H1 (cell line): ENCODE data around the gene ZNF648. TPM values are rescaled to one million over a fixed set of nuclear protein-coding genes. Genes with fewer than 3 reads are reported as not detected.

Source experiments
- CBX5 ChIP-seq: fragments of 300-800, 300-1000 bp; sonication (generic); IDR thresholded peaks from 2 replicates; pipeline ENCODE4 v1.7.1; 2016; ENCODE audit warnings: antibody characterized with exemption, low read length, low read depth
- CBX8 ChIP-seq: fragments of 300-800, 300-1000 bp; sonication (generic); IDR thresholded peaks from 2 replicates; pipeline ENCODE4 v1.7.1; 2016; ENCODE audit warnings: low read depth, low read length, borderline replicate concordance
- EGR1 ChIP-seq: IDR thresholded peaks from 2 replicates; pipeline ENCODE4 v1.6.1; 2011; ENCODE audit warnings: low read depth, low read length, borderline replicate concordance
- FOSL1 ChIP-seq: IDR thresholded peaks from 2 replicates; pipeline ENCODE4 v1.6.1; 2011; ENCODE audit warnings: mild to moderate bottlenecking, low read depth, low read length, moderate library complexity; ENCODE audit not compliant: insufficient read depth
- GABPA ChIP-seq: IDR thresholded peaks from 2 replicates; pipeline ENCODE4 v1.6.1; 2011; ENCODE audit warnings: mild to moderate bottlenecking, low read length, moderate library complexity, borderline replicate concordance; ENCODE audit not compliant: insufficient read depth
- HDAC2 ChIP-seq, 2 experiments: fragments of 300-600 bp in 1 of 2; sonication (generic) in 1 of 2; IDR thresholded peaks; 2 replicates each; pipeline ENCODE4 v1.6.1; 2011 to 2012; ENCODE audit warnings: low read depth in 2 of 2, low read length in 2 of 2, mild to moderate bottlenecking in 2 of 2, moderate library complexity in 2 of 2, borderline replicate concordance in 1 of 2, inconsistent platforms in 1 of 2
- JUND ChIP-seq: IDR thresholded peaks from 2 replicates; pipeline ENCODE4 v1.6.1; 2011; ENCODE audit warnings: mild to moderate bottlenecking, improper control_type of control experiment, low read length
- NANOG ChIP-seq: IDR thresholded peaks from 2 replicates; pipeline ENCODE4 v1.6.1; 2011; ENCODE audit warnings: low read length, low read depth, mild to moderate bottlenecking, inconsistent platforms; ENCODE audit not compliant: insufficient read depth, poor library complexity, severe bottlenecking
- PHF8 ChIP-seq: fragments of 200-600 bp; sonication (generic); conservative IDR thresholded peaks from 2 replicates; pipeline ENCODE4 v1.7.1; 2012; ENCODE audit warnings: low read depth, mild to moderate bottlenecking, inconsistent platforms, low read length, moderate library complexity
- POLR2A ChIP-seq, 2 experiments: IDR thresholded peaks; 1 replicate in 1 of 2; 2 replicates in 1 of 2; pipeline ENCODE4 v1.6.1; 2011; ENCODE audit warnings: low read depth in 2 of 2, low read length in 2 of 2, mild to moderate bottlenecking in 2 of 2; ENCODE audit errors: control extremely low read depth in 1 of 2
- RBBP5 ChIP-seq: IDR thresholded peaks from 2 replicates; pipeline ENCODE4 v1.7.1; 2012; ENCODE audit warnings: low read depth, mild to moderate bottlenecking, inconsistent platforms, low read length, moderate library complexity, borderline replicate concordance
- RNF2 ChIP-seq: fragments of 200-900, 300-1000 bp; sonication (generic); IDR thresholded peaks from 2 replicates; pipeline ENCODE4 v1.7.1; 2016; ENCODE audit warnings: borderline replicate concordance, low read depth, mild to moderate bottlenecking, antibody characterized with exemption, low read length; ENCODE audit not compliant: poor library complexity, severe bottlenecking; ENCODE audit errors: missing control alignments
- SAP30 ChIP-seq: fragments of 300-600 bp; sonication (generic); IDR thresholded peaks from 2 replicates; pipeline ENCODE4 v1.7.1; 2012; ENCODE audit warnings: low read length, moderate library complexity, mild to moderate bottlenecking, inconsistent platforms; ENCODE audit not compliant: insufficient read depth, insufficient replicate concordance
- SUZ12 ChIP-seq: fragments of 200-600 bp; sonication (generic); IDR thresholded peaks from 2 replicates; pipeline ENCODE4 v1.6.1; 2012; ENCODE audit warnings: mild to moderate bottlenecking, inconsistent platforms, low read length, moderate library complexity, mixed read lengths
- TAF7 ChIP-seq: optimal IDR thresholded peaks from 2 replicates; pipeline ENCODE3; 2011; ENCODE audit warnings: low read depth, mild to moderate bottlenecking, inconsistent platforms, low read length, moderate library complexity, borderline replicate concordance
- TBP ChIP-seq: IDR thresholded peaks from 2 replicates; pipeline ENCODE4 v1.6.1; 2011; ENCODE audit warnings: low read depth, low read length, improper control_type of control experiment
- polyA plus RNA-seq, 7 experiments: library from polyadenylated mRNA; depleted of rRNA in 3 of 7; stranded (reverse) in 5 of 7; unstranded in 2 of 7; fragments of >200 nt in 5 of 7; fragments of 200-250 nt in 2 of 7; gene quantifications; 1 replicate in 5 of 7; 2 replicates in 1 of 7; 4 replicates in 1 of 7; pipeline versions ENCODE4 v1.2.1 to v1.2.3, GENCODE V29; 2011 to 2013; ENCODE audit warnings: missing spikeins in 2 of 7, mixed read lengths in 2 of 7
- total RNA-seq: library from RNA; stranded (reverse); fragmentation: NEBNext Ultra II Directional; extraction: Animal tissue kit (Norgen Biotek cat#: 25700); gene quantifications from 2 replicates; pipeline ENCODE4 v1.2.1, GENCODE V29; 2021
- TF ChIP-seq, protein P1 (sequence below): IDR thresholded peaks from 2 replicates; pipeline ENCODE4 v1.6.1; 2012; ENCODE audit warnings: low read length, inconsistent platforms
- TF ChIP-seq, protein P2 (sequence below), 3 experiments: IDR thresholded peaks; 1 replicate in 2 of 3; 2 replicates in 1 of 3; pipeline versions ENCODE4 v1.5.1 to v1.6.1; 2011; ENCODE audit warnings: low read length in 3 of 3, mild to moderate bottlenecking in 3 of 3, inconsistent platforms in 2 of 3, low read depth in 1 of 3, moderate library complexity in 1 of 3; ENCODE audit not compliant: insufficient read depth in 1 of 3; ENCODE audit errors: control extremely low read depth in 1 of 3

The ZNF648 gene
- total and polyA plus RNA-seq, 2 of the 8 experiments (the other 6 are each of a cell fraction or from before 2014, with no cell fraction given) = 0.20 to 0.53 TPM

DNA sequence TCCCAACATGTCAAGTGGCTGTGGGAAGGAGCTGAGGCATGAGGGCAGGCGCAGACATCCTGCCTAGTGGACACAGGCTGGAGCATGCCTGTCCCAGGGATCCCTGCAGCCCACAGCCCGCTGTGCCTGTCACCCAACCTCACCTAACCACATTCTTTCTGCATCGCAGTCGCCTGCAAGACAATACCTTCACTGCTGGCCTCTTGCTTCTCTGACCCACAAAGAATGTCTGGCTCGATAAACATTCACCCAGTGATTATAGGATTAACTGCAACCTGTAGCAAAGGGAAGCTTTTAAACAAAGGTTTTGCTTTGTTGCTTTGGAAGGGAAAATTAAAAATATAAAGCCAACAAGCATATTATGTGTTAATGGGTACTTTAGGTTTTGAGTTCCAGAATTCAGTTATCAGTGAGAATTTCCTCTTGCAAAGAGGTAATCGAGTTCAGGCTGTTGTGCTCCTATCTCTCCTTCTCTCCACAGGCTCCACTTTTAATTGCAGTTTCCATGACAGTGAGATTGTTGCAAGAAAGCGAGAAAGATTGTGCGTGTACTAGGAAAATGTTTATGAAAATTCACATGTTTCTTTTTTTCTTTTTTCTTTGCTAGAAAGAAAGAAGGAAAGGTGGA, 40.0 kb upstream of the ZNF648 start (continued):
- TF ChIP-seq JUND (peak; percentile 86), GABPA (no peak), SAP30 (no peak), TBP (peak; percentile 63; the same call in 1 of the 2 replicates), CBX8 (no peak), HDAC2 (IDR thresholded peaks at IDR 0.05; ENCODE audit: borderline replicate concordance in 1 of 2, low read depth in 2 of 2, low read length in 2 of 2) (peak in 1 of 2 experiments; percentile 89; a peak in 1 of 4 replicates), CBX5 (no peak), POLR2A (IDR thresholded peaks at IDR 0.05; ENCODE audit: control extremely low read depth in 1 of 2, low read depth in 2 of 2, low read length in 2 of 2) (peak; percentile 40 to 48; a peak in 2 of 3 replicates), TAF7 (no peak), FOSL1 (no peak), PHF8 (no peak), RNF2 (no peak), RBBP5 (0 out of 2 replicates have a peak, but pooled peaks have one; percentile 76), EGR1 (peak; percentile 61; the same call in 1 of the 2 replicates), NANOG (peak; percentile 96), SUZ12 (no peak)
- TF ChIP-seq, protein P1, sequence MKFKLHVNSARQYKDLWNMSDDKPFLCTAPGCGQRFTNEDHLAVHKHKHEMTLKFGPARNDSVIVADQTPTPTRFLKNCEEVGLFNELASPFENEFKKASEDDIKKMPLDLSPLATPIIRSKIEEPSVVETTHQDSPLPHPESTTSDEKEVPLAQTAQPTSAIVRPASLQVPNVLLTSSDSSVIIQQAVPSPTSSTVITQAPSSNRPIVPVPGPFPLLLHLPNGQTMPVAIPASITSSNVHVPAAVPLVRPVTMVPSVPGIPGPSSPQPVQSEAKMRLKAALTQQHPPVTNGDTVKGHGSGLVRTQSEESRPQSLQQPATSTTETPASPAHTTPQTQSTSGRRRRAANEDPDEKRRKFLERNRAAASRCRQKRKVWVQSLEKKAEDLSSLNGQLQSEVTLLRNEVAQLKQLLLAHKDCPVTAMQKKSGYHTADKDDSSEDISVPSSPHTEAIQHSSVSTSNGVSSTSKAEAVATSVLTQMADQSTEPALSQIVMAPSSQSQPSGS = peak; percentile 95
- TF ChIP-seq, protein P2, sequence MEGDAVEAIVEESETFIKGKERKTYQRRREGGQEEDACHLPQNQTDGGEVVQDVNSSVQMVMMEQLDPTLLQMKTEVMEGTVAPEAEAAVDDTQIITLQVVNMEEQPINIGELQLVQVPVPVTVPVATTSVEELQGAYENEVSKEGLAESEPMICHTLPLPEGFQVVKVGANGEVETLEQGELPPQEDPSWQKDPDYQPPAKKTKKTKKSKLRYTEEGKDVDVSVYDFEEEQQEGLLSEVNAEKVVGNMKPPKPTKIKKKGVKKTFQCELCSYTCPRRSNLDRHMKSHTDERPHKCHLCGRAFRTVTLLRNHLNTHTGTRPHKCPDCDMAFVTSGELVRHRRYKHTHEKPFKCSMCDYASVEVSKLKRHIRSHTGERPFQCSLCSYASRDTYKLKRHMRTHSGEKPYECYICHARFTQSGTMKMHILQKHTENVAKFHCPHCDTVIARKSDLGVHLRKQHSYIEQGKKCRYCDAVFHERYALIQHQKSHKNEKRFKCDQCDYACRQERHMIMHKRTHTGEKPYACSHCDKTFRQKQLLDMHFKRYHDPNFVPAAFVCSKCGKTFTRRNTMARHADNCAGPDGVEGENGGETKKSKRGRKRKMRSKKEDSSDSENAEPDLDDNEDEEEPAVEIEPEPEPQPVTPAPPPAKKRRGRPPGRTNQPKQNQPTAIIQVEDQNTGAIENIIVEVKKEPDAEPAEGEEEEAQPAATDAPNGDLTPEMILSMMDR (IDR thresholded peaks at IDR 0.05; ENCODE audit: control extremely low read depth in 1 of 3, insufficient read depth in 1 of 3, low read depth in 1 of 3, low read length in 3 of 3) = no peak
